ENCODE measurements around the gene LINC00632. TPM values are rescaled to one million over a fixed set of nuclear protein-coding genes. Genes with fewer than 3 reads are reported as not detected.

LINC00632 gene
- total RNA-seq, 4 donors from 2014 or later, result 114 to 474 (median 277) TPM

- DNase-seq (ENCODE audit: low spot score in 2 of 2), result no peak
- Histone ChIP-seq H3K4me1 (peaks cover 0 to 4% (median 0%) of the 10 kb centered on the region in 4 donors), H3K4me3 (peak overlapping the region; percentile 24 to 55 (median 34)), H3K27ac (peak overlapping the region in 1 of 4 donors; percentile 56), H3K36me3 (no peaks in the 10 kb centered on the region), H3K9me3 (no peaks in the 10 kb centered on the region), H3K27me3 (peaks cover 0 to 22% of the 10 kb centered on the region in 2 donors)
- no peak for TF ChIP-seq POLR2A (IDR thresholded peaks at IDR 0.05)
- TF ChIP-seq CTCF (IDR thresholded peaks at IDR 0.05), result no peak
- TF ChIP-seq EP300 (IDR thresholded peaks at IDR 0.05), result no peak
- WGBS, 2 donors, result 2 to 29% methylated on average over 17 to 31 of the region's 31 CpGs
Observed at GRCh38 chrX:140764401-140764919, 54.9 kb downstream of the LINC00632 start.

GRCh38 chrX:140765043-140765784, 55.7 kb downstream of the LINC00632 start:
- WGBS, 2 donors, result 8 to 42% methylated on average over 17 to 19 of the region's 19 CpGs
- no peaks in the 10 kb centered on the region for H3K9me3 ChIP-seq
- no peaks in the 10 kb centered on the region for H3K36me3 ChIP-seq
- H3K4me3 ChIP-seq, result peak overlapping the region; percentile 24 to 55 (median 34)
- TF ChIP-seq CTCF (IDR thresholded peaks at IDR 0.05) (no peak), EP300 (IDR thresholded peaks at IDR 0.05) (no peak), POLR2A (IDR thresholded peaks at IDR 0.05) (no peak)
- H3K27me3 ChIP-seq, result peaks cover 0 to 21% of the 10 kb centered on the region in 2 donors
- no peak for DNase-seq (ENCODE audit: low spot score in 2 of 2)
- H3K27ac ChIP-seq, result peak overlapping the region in 1 of 4 donors; percentile 56
- peaks cover 0 to 4% (median 0%) of the 10 kb centered on the region in 4 donors for H3K4me1 ChIP-seq

GRCh38 chrX:140766024-140766611, 56.6 kb downstream of the LINC00632 start:
- WGBS, 2 donors, result 14 to 17% methylated on average over 8 of the region's 8 CpGs
- DNase-seq (ENCODE audit: low spot score in 2 of 2), result peak; percentile 23 to 25
- Histone ChIP-seq H3K4me1 (peaks cover 0 to 4% (median 0%) of the 10 kb centered on the region in 4 donors), H3K36me3 (no peaks in the 10 kb centered on the region), H3K27me3 (peaks cover 0 to 18% of the 10 kb centered on the region in 2 donors), H3K9me3 (no peaks in the 10 kb centered on the region), H3K27ac (no peak overlapping the region), H3K4me3 (peak overlapping the region in 1 of 4 donors; percentile 55)
- peak; percentile 50 to 80 (median 59) for TF ChIP-seq CTCF (IDR thresholded peaks at IDR 0.05)
- TF ChIP-seq POLR2A (IDR thresholded peaks at IDR 0.05), result no peak

- peaks cover 0 to 18% of the 10 kb centered on the region in 2 donors for H3K27me3 ChIP-seq
- H3K36me3 ChIP-seq, result no peaks in the 10 kb centered on the region
- no peak overlapping the region for H3K27ac ChIP-seq
- H3K4me3 ChIP-seq, result no peak overlapping the region
- H3K4me1 ChIP-seq, result peaks cover 0 to 4% (median 0%) of the 10 kb centered on the region in 4 donors
- H3K9me3 ChIP-seq, result no peaks in the 10 kb centered on the region
- WGBS, 2 donors, result 66 to 93% methylated on average over 3 of the region's 3 CpGs
- no peak for DNase-seq (ENCODE audit: low spot score in 2 of 2)
- no peak for TF ChIP-seq CTCF (IDR thresholded peaks at IDR 0.05)
- no peak for TF ChIP-seq POLR2A (IDR thresholded peaks at IDR 0.05)
- TF ChIP-seq EP300 (IDR thresholded peaks at IDR 0.05), result no peak
Observed at GRCh38 chrX:140767646-140768045, 58.1 kb downstream of the LINC00632 start.

GRCh38 chrX:140775211-140775610, 65.7 kb downstream of the LINC00632 start:
- H3K4me1 ChIP-seq, result no peaks in the 10 kb centered on the region
- no peak overlapping the region for H3K27ac ChIP-seq
- no peak overlapping the region for H3K4me3 ChIP-seq
- H3K9me3 ChIP-seq, result no peaks in the 10 kb centered on the region
- H3K27me3 ChIP-seq, result no peaks in the 10 kb centered on the region
- DNase-seq (ENCODE audit: low spot score in 2 of 2), result no peak
- no peaks in the 10 kb centered on the region for H3K36me3 ChIP-seq
- TF ChIP-seq POLR2A (IDR thresholded peaks at IDR 0.05) (no peak), CTCF (IDR thresholded peaks at IDR 0.05) (no peak), EP300 (IDR thresholded peaks at IDR 0.05) (no peak)
- WGBS, 2 donors, result 65 to 70% methylated on average over 4 of the region's 4 CpGs
